Left lung (tissue), 10 donors: ENCODE results near the gene PEX7. TPM values are rescaled to one million over a fixed set of nuclear protein-coding genes. Genes with fewer than 3 reads are reported as not detected.

Source experiments
- ATAC-seq: fragments of 200-7000 bp; cut with Tn5 transposase; one replicate; pipeline ENCODE4 v1.9.1; 2020; ENCODE audit warnings: moderate library complexity
- DNase-seq, 4 donors: peaks; one replicate each; pipeline ENCODE4 v3.0.0-alpha.2; 2013 to 2020
- H3K27ac ChIP-seq, 2 donors: fragments of 200-600 bp; sonication (generic) in 1 of 2; one replicate each; pipeline versions ENCODE4 v1.5.0 to v1.8.0; 2020 to 2021
- H3K27me3 ChIP-seq, 2 donors: fragments of 200-600 bp; sonication (generic) in 1 of 2; one replicate each; pipeline versions ENCODE4 v1.5.0 to v1.8.0; 2020 to 2021
- H3K36me3 ChIP-seq, 2 donors: fragments of 200-600 bp; sonication (generic) in 1 of 2; one replicate each; pipeline versions ENCODE4 v1.5.0 to v1.8.0; 2020 to 2021
- H3K4me1 ChIP-seq, 2 donors: fragments of 200-600 bp; one replicate each; pipeline ENCODE4 v1.8.0; 2021
- H3K4me3 ChIP-seq, 2 donors: fragments of 200-600 bp; sonication (generic) in 1 of 2; one replicate each; pipeline versions ENCODE4 v1.5.0 to v1.8.0; 2020 to 2021; ENCODE audit warnings: mild to moderate bottlenecking in 1 of 2
- H3K9me3 ChIP-seq, 2 donors: fragments of 200-600 bp; sonication (generic) in 1 of 2; one replicate each; pipeline versions ENCODE4 v1.5.0 to v1.8.0; 2020 to 2021
- CTCF ChIP-seq, 2 donors: fragments of 200-600 bp; sonication (generic) in 1 of 2; IDR thresholded peaks; one replicate each; pipeline versions ENCODE4 v1.5.0 to v1.8.0; 2021; ENCODE audit warnings: antibody characterized with exemption in 2 of 2
- intact Hi-C, 2 donors: fragments of 100-400 bp; cut with DNase I; formaldehyde crosslinking; loops; one replicate each; pipeline versions ENCODE4 v1.11.2 to v1.14.2; 2022
- polyA plus RNA-seq, 6 donors: library from polyadenylated mRNA; unstranded; fragments of 120-200 nt; gene quantifications; one replicate each; pipeline ENCODE4 v1.2.1, GENCODE V29; 2013; ENCODE audit not compliant: insufficient read length in 6 of 6
- total RNA-seq, 2 donors: library from RNA; stranded (reverse); fragmentation: NEBNext Ultra II Directional; extraction: Animal tissue kit (Norgen Biotek cat#: 25700); gene quantifications; one replicate each; pipeline ENCODE4 v1.2.1, GENCODE V29; 2021
- donor health status: DM: no; HTN: yes; CAD: no.
- donor health status: DM: no; HTN: no; CAD: no.

PEX7 gene
- total and polyA plus RNA-seq, 8 donors, result 6.8 to 12.0 (median 8.8) TPM

DNA sequence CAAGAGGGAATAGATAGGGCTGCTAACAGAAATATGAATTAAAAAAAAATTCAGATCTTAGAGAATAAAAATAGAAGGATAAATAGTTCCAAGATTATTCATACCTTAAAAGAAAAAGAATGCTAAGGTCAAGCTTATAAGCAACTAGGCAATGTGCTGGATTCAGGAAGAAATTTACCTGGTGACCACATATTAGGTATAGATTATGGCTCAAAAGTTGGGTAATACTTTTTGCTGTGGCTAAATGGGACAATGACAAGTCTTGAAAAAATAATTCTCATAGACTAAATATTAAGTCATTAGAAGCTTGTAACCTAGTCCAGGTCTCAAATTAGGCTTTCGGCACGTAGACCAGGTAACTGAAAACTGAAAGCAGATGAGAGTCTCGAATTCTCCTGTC is 47.3 kb upstream of the PEX7 start:
- Histone ChIP-seq H3K4me3 (no peak overlapping the region), H3K27me3 (no peaks in the 10 kb centered on the region), H3K36me3 (no peaks in the 10 kb centered on the region), H3K27ac (peak overlapping the region in 1 of 2 donors; percentile 80), H3K4me1 (peaks cover 8 to 77% of the 10 kb centered on the region in 2 donors), H3K9me3 (no peaks in the 10 kb centered on the region)
- no peak for ATAC-seq
- DNase-seq, result no peak
- intact Hi-C loops, result no loop called here
- TF ChIP-seq CTCF (IDR thresholded peaks at IDR 0.05), result no peak

- H3K9me3 ChIP-seq, result no peaks in the 10 kb centered on the region
- ATAC-seq, result peak; percentile 19
- peak overlapping the region in 1 of 2 donors; percentile 80 for H3K27ac ChIP-seq
- no peaks in the 10 kb centered on the region for H3K36me3 ChIP-seq
- no peaks in the 10 kb centered on the region for H3K27me3 ChIP-seq
- TF ChIP-seq CTCF (IDR thresholded peaks at IDR 0.05), result no peak
- peaks cover 8 to 81% of the 10 kb centered on the region in 2 donors for H3K4me1 ChIP-seq
- DNase-seq, result no peak
- intact Hi-C loops, result no loop called here
- no peak overlapping the region for H3K4me3 ChIP-seq
Measured at GRCh38 chr6:136775548-136775947, 46.8 kb upstream of the PEX7 start.

DNA sequence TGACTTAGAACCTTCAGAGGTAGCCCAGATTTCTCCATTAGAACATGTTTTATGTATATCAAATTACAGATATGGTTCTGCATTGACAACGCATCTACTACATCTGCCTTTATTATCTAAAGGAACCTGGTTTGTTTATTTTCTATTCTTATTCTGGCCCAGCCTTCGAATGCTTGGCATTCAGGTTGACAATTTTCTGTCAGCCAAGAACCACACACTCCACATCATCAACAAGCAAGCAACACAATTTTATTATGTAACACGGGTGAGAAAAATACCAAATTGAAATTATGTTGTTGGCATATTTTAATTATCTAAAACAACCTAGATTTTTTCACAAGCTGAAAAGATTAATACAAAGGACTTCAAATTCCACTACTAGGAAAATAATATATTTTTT is 44.7 kb upstream of the PEX7 start:
- ATAC-seq (no peak), DNase-seq (no peak)
- no peaks in the 10 kb centered on the region for H3K27me3 ChIP-seq
- H3K4me1 ChIP-seq, result peaks cover 6 to 83% of the 10 kb centered on the region in 2 donors
- no peaks in the 10 kb centered on the region for H3K9me3 ChIP-seq
- no peak for TF ChIP-seq CTCF (IDR thresholded peaks at IDR 0.05)
- no peak overlapping the region for H3K4me3 ChIP-seq
- no peak overlapping the region for H3K27ac ChIP-seq
- intact Hi-C loops, result no loop called here
- H3K36me3 ChIP-seq, result no peaks in the 10 kb centered on the region

- Histone ChIP-seq H3K9me3 (no peaks in the 10 kb centered on the region), H3K36me3 (no peaks in the 10 kb centered on the region), H3K4me3 (no peak overlapping the region), H3K27ac (no peak overlapping the region), H3K27me3 (no peaks in the 10 kb centered on the region), H3K4me1 (peaks cover under 1 to 83% of the 10 kb centered on the region in 2 donors)
- intact Hi-C loops, result no loop called here
- no peak for TF ChIP-seq CTCF (IDR thresholded peaks at IDR 0.05)
- DNase-seq (no peak), ATAC-seq (no peak)
Measured at GRCh38 chr6:136779682-136780081, 42.7 kb upstream of the PEX7 start.

GRCh38 chr6:136780972-136781371 is 41.4 kb upstream of the PEX7 start:
- intact Hi-C loops, result no loop called here
- no peak for ATAC-seq
- H3K27ac ChIP-seq, result no peak overlapping the region

More at GRCh38 chr6:136780972-136781371, 41.4 kb upstream of the PEX7 start:
- TF ChIP-seq CTCF (IDR thresholded peaks at IDR 0.05), result no peak
- Histone ChIP-seq H3K4me3 (no peak overlapping the region), H3K27me3 (no peaks in the 10 kb centered on the region), H3K9me3 (no peaks in the 10 kb centered on the region), H3K4me1 (peaks cover 0 to 83% of the 10 kb centered on the region in 2 donors), H3K36me3 (no peaks in the 10 kb centered on the region)
- no peak for DNase-seq
